Sigmoid colon (tissue), 7 donors: Measurements from ENCODE around the gene TMEM63C. TPM values are rescaled to one million over a fixed set of nuclear protein-coding genes. Genes with fewer than 3 reads are reported as not detected.
"Not testable (repeated sequence)": the region's sequence is repeated elsewhere in the genome, so short reads cannot be mapped to it uniquely, and the experiment has no call there.

Source experiments
- DNase-seq: peaks from one replicate; pipeline ENCODE4 v3.0.0-alpha.2; 2019
- H3K27ac ChIP-seq, 4 donors: fragments of 200-600 bp; sonication (generic); one replicate each; pipeline ENCODE4 v1.5.1; 2016 to 2019; ENCODE audit warnings: mild to moderate bottlenecking in 1 of 4
- H3K27me3 ChIP-seq, 3 donors: fragments of 200-600 bp; sonication (generic); one replicate each; pipeline ENCODE4 v1.5.1; 2019; ENCODE audit warnings: mild to moderate bottlenecking in 1 of 3
- H3K36me3 ChIP-seq, 4 donors: fragments of 200-600 bp; sonication (generic); one replicate each; pipeline ENCODE4 v1.5.1; 2016 to 2019
- H3K4me1 ChIP-seq, 4 donors: fragments of 200-600 bp; sonication (generic); one replicate each; pipeline ENCODE4 v1.5.1; 2017 to 2019
- H3K4me3 ChIP-seq, 4 donors: fragments of 200-600 bp; sonication (generic); one replicate each; pipeline ENCODE4 v1.5.1; 2017 to 2019; ENCODE audit warnings: mild to moderate bottlenecking in 2 of 4, moderate library complexity in 1 of 4
- H3K9me3 ChIP-seq, 4 donors: fragments of 200-600 bp in 3 of 4; sonication (generic) in 3 of 4; one replicate each; pipeline versions ENCODE4 v1.5.1 to v1.6.1; 2013 to 2019
- EP300 ChIP-seq, 4 donors: sonication (generic); formaldehyde crosslinking; IDR thresholded peaks; one replicate each; pipeline ENCODE4 v1.6.1; 2017; ENCODE audit warnings: antibody characterized with exemption in 4 of 4
- POLR2A ChIP-seq, 2 donors: fragments of 450-650 bp; IDR thresholded peaks; one replicate each; pipeline ENCODE4 v1.6.1; 2016; ENCODE audit warnings: antibody characterized with exemption in 2 of 2, mild to moderate bottlenecking in 2 of 2, moderate library complexity in 2 of 2
- POLR2AphosphoS5 ChIP-seq, 4 donors: sonication (generic); formaldehyde crosslinking; IDR thresholded peaks; one replicate each; pipeline ENCODE4 v1.6.1; 2017; ENCODE audit warnings: antibody characterized with exemption in 4 of 4
- WGBS, 2 donors: extraction: QIAGEN DNeasy Blood & Tissue Kit; methylation state at CpG; one replicate each; pipeline ENCODE4 v1.1.7; 2013; 5-methylcytosine and 5-hydroxymethylcytosine counted together
- intact Hi-C: fragments of 100-400 bp; cut with DNase I; formaldehyde crosslinking; loops from one replicate; pipeline ENCODE4 v1.15.1; 2023
- polyA plus RNA-seq, 3 donors: library from polyadenylated mRNA; stranded (reverse); fragments of 200-250 nt; gene quantifications; one replicate each; pipeline ENCODE4 v1.2.3, GENCODE V29; 2013
- total RNA-seq, 4 donors: library from RNA; depleted of rRNA; stranded (reverse); fragments of >200 nt; gene quantifications; one replicate each; pipeline ENCODE4 v1.1.0, GENCODE V29; 2016
- TF ChIP-seq, protein P1 (sequence below), 4 experiments: fragments of 450-650 bp in 3 of 4; fragments of 200-600 bp in 1 of 4; IDR thresholded peaks; one replicate each; pipeline ENCODE4 v1.5.1; 2016 to 2019; ENCODE audit warnings: antibody characterized with exemption in 4 of 4, mild to moderate bottlenecking in 3 of 4, moderate library complexity in 2 of 4
- donor health status: healthy with polysubstance abuse.
- donor health status: Bipolar disorder and iron deficiency.
- donor health status: healthy.

Gene TMEM63C
- total and polyA plus RNA-seq, 7 donors: 0.28 to 6.5 (median 1.8) TPM

DNA sequence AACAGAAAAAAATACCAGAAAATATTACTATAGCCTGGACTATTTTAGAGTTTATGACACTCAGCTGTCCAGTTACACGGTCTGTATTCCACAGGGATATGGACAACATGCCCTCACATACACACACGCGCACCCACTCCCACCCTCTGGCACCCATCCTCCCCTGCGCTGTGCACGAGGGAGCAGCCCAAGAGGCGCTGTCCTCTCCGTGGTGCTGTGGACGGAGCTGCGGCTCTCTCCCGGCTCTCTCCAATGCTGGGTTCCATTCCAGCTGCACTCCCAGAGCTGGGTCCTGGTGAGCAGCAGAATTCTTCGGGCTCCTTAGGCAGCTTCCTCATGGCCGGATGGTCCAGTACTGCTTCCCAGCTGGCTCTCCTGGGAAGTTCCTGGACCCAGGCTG lies 95.4 kb downstream of the TMEM63C start:
- Histone ChIP-seq H3K27ac (no peak overlapping the region), H3K4me1 (no peaks in the 10 kb centered on the region), H3K4me3 (no peak overlapping the region), H3K9me3 (no peaks in the 10 kb centered on the region), H3K27me3 (peaks cover 0 to 12% (median 0%) of the 10 kb centered on the region in 3 donors), H3K36me3 (peaks cover 6 to 53% (median 27%) of the 10 kb centered on the region in 4 donors)
- intact Hi-C loops: no loop called here
- DNase-seq: no peak
- TF ChIP-seq, protein P1, sequence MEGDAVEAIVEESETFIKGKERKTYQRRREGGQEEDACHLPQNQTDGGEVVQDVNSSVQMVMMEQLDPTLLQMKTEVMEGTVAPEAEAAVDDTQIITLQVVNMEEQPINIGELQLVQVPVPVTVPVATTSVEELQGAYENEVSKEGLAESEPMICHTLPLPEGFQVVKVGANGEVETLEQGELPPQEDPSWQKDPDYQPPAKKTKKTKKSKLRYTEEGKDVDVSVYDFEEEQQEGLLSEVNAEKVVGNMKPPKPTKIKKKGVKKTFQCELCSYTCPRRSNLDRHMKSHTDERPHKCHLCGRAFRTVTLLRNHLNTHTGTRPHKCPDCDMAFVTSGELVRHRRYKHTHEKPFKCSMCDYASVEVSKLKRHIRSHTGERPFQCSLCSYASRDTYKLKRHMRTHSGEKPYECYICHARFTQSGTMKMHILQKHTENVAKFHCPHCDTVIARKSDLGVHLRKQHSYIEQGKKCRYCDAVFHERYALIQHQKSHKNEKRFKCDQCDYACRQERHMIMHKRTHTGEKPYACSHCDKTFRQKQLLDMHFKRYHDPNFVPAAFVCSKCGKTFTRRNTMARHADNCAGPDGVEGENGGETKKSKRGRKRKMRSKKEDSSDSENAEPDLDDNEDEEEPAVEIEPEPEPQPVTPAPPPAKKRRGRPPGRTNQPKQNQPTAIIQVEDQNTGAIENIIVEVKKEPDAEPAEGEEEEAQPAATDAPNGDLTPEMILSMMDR (IDR thresholded peaks at IDR 0.05): no peak
- TF ChIP-seq EP300 (IDR thresholded peaks at IDR 0.05) (no peak), POLR2A (IDR thresholded peaks at IDR 0.05) (no peak), POLR2AphosphoS5 (IDR thresholded peaks at IDR 0.05) (no peak)
- 92 to 94% methylated on average over 12 of the region's 12 CpGs for WGBS, 2 donors

DNA sequence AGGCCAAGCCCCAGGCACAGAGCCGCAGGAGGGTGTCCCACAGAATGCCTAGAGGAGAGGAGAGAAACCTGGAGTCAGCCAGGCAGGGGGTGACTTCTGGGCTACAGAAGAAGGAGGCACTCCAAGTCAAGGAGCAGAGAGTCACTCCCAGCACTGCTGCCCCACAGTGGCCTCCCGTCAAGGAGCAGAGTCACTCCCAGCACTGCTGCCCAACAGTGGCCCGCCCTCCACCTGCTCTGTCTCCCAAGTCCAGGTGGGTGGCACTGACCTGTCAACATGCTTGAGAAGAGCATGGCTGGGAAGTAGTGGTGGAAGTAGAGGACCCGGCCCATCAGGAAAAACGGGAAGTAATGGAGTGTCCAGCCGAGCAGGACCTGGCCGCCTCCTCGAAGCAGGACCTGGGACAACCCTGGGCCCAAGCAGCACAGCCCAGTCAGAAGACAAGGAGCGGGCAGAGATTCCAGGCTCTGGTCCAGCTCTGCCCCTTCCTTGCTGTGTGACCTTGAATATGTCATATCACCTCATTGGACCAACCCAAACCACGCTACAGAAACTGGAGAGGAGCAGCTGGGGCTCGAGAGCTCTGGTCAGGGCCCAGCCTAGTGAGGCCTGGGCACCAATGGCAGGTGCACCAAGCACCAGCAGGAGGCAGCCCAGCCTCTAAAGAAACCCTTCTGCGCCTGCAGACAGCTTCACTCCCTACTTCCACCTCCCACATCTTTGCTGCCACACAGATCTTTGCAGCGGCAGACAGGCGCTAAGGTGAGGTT lies 97.0 kb downstream of the TMEM63C start:
- TF ChIP-seq POLR2AphosphoS5 (IDR thresholded peaks at IDR 0.05): no peak
- TF ChIP-seq EP300 (IDR thresholded peaks at IDR 0.05): no peak
- TF ChIP-seq POLR2A (IDR thresholded peaks at IDR 0.05): no peak
- TF ChIP-seq, protein P1 (IDR thresholded peaks at IDR 0.05): no peak
- DNase-seq: no peak
- Histone ChIP-seq H3K36me3 (peaks cover 6 to 69% (median 37%) of the 10 kb centered on the region in 4 donors), H3K4me3 (no peak overlapping the region), H3K27me3 (no peaks in the 10 kb centered on the region), H3K4me1 (no peaks in the 10 kb centered on the region), H3K27ac (no peak overlapping the region), H3K9me3 (no peaks in the 10 kb centered on the region)
- intact Hi-C loops: no loop called here
- 95 to 96% methylated on average over 14 of the region's 14 CpGs for WGBS, 2 donors

DNA sequence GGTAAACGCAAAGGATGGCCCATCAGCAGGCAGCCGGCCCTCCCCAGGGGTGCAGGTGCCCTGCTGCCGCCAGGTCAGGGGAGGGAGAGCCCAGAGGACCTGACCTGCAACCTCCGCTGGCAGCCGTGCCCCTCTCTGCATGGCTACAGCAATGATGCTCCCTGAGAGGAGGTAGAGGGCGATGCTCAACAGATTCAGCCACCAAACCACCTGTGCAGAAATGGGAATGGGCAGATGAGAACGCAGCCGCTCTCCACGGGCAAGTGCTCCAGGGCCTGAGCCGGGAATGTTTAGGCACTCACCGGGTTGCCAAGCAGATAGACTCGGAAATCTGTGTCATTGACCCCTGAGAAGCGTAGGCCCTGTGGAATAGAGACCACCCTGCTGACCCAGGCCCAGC lies 98.1 kb downstream of the TMEM63C start:
- Histone ChIP-seq H3K4me1 (no peaks in the 10 kb centered on the region), H3K9me3 (no peaks in the 10 kb centered on the region), H3K36me3 (peaks cover 10 to 79% (median 47%) of the 10 kb centered on the region in 4 donors), H3K27me3 (no peaks in the 10 kb centered on the region), H3K27ac (no peak overlapping the region), H3K4me3 (no peak overlapping the region)
- WGBS, 2 donors: 90 to 95% methylated on average over 13 of the region's 13 CpGs
- TF ChIP-seq POLR2AphosphoS5 (IDR thresholded peaks at IDR 0.05) (no peak), EP300 (IDR thresholded peaks at IDR 0.05) (no peak), POLR2A (IDR thresholded peaks at IDR 0.05) (no peak)
- TF ChIP-seq, protein P1 (IDR thresholded peaks at IDR 0.05): no peak
- intact Hi-C loops: no loop called here
- no peak for DNase-seq

DNA sequence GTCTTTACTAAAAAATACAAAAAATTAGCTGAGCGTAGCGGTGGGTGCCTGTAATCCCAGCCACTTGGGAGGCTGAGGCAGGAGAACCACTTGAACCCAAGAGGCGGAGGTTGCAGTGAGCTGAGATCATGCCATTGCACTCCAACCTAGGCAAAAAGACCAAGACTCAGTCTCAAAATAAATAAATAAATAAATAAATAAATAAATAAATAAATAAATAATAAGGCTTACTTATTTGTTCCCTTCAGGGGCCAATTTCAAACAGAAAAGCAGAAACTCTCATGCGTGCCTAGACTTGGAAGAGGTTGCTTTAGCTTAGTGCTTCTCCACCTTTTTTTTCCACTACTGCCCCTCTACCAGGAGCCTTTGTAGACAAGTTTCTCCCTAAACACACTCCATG lies 99.3 kb downstream of the TMEM63C start:
- DNase-seq, H3K4me1 ChIP-seq, H3K4me3 ChIP-seq, H3K27ac ChIP-seq, H3K27me3 ChIP-seq, H3K9me3 ChIP-seq, intact Hi-C loops: not testable (repeated sequence)
- H3K36me3 ChIP-seq: peaks cover 10 to 91% (median 54%) of the 10 kb centered on the region in 4 donors
- WGBS, 2 donors: 97 to 99% methylated on average over 4 of the region's 4 CpGs

DNA sequence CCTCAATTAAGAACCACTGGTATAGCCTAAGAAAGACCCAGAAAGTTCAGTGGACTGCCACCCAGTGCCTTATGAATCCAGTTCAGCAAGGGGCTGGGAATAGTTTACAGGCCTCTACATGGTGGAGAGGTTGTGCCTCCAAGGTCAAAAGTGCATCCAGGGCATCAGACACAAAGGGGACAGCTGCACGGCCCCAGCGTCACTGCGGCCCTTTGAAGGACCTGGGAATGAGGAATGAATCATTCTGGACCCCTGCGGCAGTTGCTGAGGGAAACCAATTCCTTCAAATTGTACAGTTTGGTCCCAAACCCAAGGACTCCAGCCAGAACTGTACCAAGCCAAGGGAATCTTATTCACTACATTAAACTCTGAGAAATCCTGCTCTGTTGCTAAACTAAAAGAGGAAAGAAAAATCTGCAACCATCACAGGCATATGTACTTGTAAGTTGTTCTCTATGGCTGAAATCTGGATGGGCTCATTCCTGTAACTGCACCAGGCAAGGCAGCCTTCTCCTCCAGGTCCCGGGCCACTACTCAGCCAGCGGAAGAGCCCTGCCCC lies 100.3 kb downstream of the TMEM63C start:
- DNase-seq: no peak
- H3K27ac ChIP-seq: no peak overlapping the region
- WGBS, 2 donors: 91 to 95% methylated on average over 6 of the region's 6 CpGs
- intact Hi-C loops: no loop called here
- H3K9me3 ChIP-seq: no peaks in the 10 kb centered on the region
- no peaks in the 10 kb centered on the region for H3K4me1 ChIP-seq
- TF ChIP-seq, protein P1 (IDR thresholded peaks at IDR 0.05): no peak
- no peak for TF ChIP-seq POLR2AphosphoS5 (IDR thresholded peaks at IDR 0.05)
- TF ChIP-seq POLR2A (IDR thresholded peaks at IDR 0.05): no peak
- TF ChIP-seq EP300 (IDR thresholded peaks at IDR 0.05): no peak
- H3K27me3 ChIP-seq: no peaks in the 10 kb centered on the region
- no peak overlapping the region for H3K4me3 ChIP-seq
- H3K36me3 ChIP-seq: peaks cover 15 to 95% (median 63%) of the 10 kb centered on the region in 4 donors
